Measurements from ENCODE around the gene GTF2IRD2.
"Not testable (repeated sequence)": the region's sequence is repeated elsewhere in the genome, so short reads cannot be mapped to it uniquely, and the experiment has no call there.

DNA sequence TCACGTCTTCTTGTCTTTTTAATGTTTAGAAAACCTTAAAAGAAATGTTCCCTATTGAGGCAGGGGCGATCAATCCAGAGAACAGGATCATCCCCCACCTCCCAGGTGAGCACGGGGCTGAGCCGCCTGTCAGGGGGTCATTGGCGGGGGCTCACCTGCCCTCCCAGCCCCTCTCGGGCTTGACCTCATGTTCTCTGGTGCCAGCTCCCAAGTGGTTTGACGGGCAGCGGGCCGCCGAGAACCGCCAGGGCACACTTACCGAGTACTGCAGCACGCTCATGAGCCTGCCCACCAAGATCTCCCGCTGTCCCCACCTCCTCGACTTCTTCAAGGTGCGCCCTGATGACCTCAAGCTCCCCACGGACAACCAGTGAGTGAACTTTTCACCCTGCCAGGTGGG is 72.4 kb downstream of the GTF2IRD2 start:
- TF ChIP-seq, protein P1, sequence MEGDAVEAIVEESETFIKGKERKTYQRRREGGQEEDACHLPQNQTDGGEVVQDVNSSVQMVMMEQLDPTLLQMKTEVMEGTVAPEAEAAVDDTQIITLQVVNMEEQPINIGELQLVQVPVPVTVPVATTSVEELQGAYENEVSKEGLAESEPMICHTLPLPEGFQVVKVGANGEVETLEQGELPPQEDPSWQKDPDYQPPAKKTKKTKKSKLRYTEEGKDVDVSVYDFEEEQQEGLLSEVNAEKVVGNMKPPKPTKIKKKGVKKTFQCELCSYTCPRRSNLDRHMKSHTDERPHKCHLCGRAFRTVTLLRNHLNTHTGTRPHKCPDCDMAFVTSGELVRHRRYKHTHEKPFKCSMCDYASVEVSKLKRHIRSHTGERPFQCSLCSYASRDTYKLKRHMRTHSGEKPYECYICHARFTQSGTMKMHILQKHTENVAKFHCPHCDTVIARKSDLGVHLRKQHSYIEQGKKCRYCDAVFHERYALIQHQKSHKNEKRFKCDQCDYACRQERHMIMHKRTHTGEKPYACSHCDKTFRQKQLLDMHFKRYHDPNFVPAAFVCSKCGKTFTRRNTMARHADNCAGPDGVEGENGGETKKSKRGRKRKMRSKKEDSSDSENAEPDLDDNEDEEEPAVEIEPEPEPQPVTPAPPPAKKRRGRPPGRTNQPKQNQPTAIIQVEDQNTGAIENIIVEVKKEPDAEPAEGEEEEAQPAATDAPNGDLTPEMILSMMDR (IDR thresholded peaks at IDR 0.05; ENCODE audit: poor library complexity, severe bottlenecking) = not testable (repeated sequence)
- TF ChIP-seq EZH2 (IDR thresholded peaks at IDR 0.05; ENCODE audit: borderline replicate concordance, insufficient read depth, low read length, poor library complexity, severe bottlenecking); EP300 (conservative IDR thresholded peaks at IDR 0.05; ENCODE audit: poor library complexity, severe bottlenecking): not testable (repeated sequence)
